Astrocyte (in vitro differentiated cells and primary cell): ENCODE results near the gene NT5DC3.

Source experiments
- EZH2 ChIP-seq: IDR thresholded peaks from 2 replicates; pipeline ENCODE4 v1.6.1; 2012; ENCODE audit warnings: mild to moderate bottlenecking, low read length, inconsistent platforms; ENCODE audit not compliant: insufficient read depth
- TF ChIP-seq, protein P1 (sequence below): IDR thresholded peaks from 2 replicates; pipeline ENCODE4 v1.5.1; 2011; ENCODE audit warnings: low read depth, mild to moderate bottlenecking, inconsistent platforms, low read length, moderate library complexity; ENCODE audit not compliant: insufficient read depth

- TF ChIP-seq, protein P1, sequence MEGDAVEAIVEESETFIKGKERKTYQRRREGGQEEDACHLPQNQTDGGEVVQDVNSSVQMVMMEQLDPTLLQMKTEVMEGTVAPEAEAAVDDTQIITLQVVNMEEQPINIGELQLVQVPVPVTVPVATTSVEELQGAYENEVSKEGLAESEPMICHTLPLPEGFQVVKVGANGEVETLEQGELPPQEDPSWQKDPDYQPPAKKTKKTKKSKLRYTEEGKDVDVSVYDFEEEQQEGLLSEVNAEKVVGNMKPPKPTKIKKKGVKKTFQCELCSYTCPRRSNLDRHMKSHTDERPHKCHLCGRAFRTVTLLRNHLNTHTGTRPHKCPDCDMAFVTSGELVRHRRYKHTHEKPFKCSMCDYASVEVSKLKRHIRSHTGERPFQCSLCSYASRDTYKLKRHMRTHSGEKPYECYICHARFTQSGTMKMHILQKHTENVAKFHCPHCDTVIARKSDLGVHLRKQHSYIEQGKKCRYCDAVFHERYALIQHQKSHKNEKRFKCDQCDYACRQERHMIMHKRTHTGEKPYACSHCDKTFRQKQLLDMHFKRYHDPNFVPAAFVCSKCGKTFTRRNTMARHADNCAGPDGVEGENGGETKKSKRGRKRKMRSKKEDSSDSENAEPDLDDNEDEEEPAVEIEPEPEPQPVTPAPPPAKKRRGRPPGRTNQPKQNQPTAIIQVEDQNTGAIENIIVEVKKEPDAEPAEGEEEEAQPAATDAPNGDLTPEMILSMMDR: no peak
- no peak for TF ChIP-seq EZH2
Observed at GRCh38 chr12:103743788-103744187, 97.2 kb downstream of the NT5DC3 start.
